Dermis blood vessel endothelial cell (primary cell): ENCODE data around the gene MPG. TPM values are rescaled to one million over a fixed set of nuclear protein-coding genes. Genes with fewer than 3 reads are reported as not detected.

Experiments
- DNase-seq: peaks from one replicate; pipeline ENCODE4 v3.0.0; 2010
- total RNA-seq: library from RNA; depleted of rRNA; stranded (reverse); fragments of >200 nt; gene quantifications from 2 replicates; pipeline ENCODE4 v1.2.3, GENCODE V29; 2014

MPG gene
- total RNA-seq, 1 donor from 2014 or later, result 199 TPM

DNA sequence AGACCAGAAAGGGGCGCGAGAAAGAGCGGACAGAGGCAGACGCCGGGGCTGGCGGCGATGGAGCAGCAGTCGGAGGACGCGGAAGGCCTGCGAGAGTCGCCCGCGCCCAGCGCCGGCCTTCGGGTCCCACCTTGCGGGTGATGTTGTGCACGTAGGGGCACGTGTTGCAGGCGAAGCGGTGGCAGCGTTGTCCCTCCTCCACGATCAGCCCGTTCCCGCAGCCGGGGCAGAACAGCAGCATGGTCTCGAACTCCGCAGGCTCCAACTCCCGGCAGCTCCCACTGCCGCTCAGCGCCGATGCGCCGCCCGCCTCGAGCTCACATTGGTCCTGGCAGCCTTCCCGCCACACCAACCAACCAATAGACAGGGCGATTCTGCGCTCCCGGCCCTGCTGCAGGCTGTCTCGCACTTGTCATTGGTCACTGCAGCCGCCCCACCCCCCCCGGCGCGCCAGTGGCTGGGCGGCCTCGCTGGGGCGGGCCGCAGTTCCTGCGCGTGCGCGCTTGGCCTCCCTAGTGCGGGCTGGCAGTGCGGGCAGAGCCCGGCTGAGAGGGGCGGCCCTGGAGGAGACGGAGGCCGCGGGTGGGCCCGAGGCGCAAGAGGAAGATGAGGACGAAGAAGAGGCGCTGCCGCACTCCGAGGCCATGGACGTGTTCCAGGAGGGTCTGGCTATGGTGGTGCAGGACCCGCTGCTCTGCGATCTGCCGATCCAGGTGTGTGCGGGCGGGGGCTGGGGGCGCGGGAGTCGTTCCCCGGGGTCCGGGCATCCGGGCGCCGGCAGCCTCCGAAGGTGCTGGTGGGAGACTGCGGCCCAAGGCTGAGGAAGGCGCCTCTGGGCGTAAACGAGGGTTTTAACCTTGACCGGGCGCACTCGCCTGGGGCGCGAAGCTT lies 24.4 kb upstream of the MPG start, which contains the start of the genes POLR3K and SNRNP25:
POLR3K (minus strand) TSS at position 263 of the 891 bp plus-strand sequence; CDS start at position 241, 22 bp downstream.
SNRNP25 (plus strand) TSS at position 483 of the 891 bp plus-strand sequence; CDS start at position 672, 189 bp downstream.
- peak; percentile 98 for DNase-seq

GRCh38 chr16:54237-54581 lies 23.8 kb upstream of the MPG start:
- no peak for DNase-seq

DNA sequence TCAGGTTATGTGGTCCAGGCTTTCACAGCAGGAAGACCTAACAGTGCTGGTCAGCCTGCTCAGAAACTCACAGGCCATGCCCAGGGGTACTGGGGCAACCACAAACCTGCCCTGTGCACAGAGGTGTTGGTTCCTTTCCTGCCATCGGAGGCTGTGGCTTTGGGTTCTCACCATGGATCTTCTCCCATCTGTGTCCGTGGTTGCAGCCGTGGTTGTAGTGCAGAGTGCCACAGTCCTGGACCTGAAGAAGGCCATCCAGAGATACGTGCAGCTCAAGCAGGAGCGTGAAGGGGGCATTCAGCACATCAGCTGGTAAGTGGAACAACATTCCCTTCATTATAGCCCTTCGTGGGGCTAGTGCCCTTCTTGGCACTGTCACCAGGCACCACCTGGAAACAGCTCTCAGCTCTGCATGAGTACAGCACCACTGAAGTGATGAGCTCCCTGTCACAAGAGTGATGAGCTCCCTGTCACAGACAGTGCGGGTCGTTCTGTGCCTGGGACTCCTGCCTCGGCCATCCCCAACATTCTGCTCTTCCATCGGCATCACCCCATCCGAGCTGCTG lies 22.4 kb upstream of the MPG start:
- no peak for DNase-seq

DNA sequence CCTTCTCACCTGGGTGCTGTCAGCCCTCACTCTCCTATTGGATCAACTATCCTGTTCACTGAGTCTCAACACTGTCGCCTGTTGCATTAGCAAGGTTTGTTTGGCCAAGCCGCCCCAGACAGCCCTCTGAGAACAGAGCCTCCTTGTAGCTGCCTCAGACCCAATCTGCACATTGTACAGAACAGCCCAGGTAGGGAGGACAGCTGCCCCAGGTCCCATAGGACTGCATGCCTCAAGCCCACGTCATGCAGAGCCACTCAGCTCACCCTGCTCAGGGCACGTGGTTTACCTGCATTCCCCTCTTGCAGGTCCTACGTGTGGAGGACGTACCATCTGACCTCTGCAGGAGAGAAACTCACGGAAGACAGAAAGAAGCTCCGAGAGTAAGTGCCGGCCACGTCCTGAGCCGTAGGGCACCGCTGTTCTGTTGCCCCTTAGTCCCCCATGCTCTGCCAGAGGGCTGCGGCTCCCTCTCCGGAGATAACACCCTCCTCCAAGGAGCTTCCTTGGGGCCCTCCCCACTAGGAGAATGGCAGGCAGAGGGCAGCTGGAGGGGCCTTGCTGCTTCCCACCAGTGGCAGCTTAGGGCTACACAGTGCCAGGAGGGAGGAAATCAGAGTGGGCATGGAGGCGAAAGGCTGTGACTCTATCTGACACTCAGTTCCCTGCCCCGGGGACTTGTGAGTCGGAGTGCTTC lies 21.6 kb upstream of the MPG start:
- no peak for DNase-seq

DNA sequence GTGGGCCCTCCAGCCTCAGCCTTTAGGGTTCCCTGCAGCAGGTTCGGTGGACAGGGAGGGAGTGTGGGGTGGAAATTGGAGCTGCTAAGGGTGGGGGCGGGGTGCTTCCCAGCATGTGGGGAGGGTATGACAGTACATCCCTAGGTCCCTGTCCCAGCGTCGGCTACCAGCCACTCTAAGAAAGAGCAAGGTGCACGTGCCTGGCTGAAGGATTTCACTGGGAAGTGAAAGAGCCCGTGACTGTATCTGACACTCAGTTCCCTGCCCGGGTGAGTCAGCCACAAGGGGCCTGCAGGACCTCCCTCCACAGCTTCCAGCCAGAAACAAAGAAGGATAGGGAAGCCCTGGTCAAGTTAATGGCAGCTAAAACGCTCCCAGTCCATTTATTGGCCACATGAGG lies 20.3 kb upstream of the MPG start:
- DNase-seq, result peak; percentile 25

DNA sequence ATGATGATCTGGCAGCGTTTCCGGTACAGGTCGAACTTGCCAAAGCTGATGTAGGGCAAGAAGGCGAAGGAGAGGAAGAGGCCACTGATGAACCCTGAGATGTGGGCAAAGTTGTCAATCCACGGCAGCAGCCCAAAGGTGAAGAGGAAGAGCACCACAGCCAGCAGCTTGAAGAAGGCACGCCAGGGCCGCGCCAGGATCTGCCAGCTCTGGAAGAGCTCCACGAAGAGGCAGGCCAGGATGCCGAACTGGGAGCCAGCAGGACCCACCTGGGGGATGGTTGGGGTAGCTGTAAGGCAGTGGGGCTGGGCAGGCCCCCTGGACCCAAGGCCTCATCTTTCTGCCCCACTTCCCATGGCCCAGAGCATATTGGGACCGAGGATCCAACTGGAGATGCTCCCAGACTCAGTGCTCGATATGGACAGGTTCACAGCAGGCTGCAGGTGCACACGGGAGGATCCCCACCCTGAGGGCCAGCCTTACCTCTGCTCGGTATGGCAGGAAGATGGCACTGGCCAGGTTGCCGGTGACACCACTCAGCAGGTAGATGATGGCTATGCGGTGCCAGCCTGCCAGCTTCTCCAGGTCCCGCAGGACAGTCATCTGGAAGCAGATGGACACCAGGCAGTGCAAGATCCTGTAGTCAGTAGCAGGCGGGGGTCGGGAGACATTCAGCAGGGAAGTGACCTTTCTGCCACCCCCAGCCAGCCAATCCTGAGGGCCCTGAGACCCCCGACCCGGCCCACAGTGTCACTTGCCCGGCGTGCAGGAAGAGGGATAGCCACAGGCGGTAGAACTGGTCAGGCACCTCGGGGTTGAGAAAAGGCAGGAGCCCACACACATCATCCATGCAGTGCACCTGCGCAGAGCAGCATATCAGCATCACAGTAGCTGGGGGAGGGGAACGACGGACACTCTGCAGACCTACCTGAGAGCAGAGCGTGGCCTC lies 19.3 kb upstream of the MPG start:
- DNase-seq, result no peak

GRCh38 chr16:59440-60059 lies 18.5 kb upstream of the MPG start:
- DNase-seq, result no peak

DNA sequence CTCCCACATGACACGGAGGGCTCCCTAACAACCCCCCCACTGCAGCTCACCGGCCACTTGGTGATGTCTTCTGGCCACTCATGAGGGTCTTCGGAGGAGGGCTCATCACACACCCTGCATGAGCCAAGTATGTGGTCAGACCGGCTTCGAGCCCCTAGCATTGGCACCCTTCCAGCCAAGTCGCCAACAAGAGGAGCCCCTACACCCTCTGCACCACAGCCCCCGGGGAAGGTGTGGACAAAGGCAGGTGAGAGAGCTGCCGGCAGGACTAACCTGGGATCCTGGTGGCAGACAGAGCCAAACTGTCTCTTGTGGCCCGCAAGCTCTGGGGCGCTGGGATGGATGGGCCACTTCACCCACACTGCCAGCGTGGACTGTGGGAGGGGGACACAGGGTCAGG lies 17.9 kb upstream of the MPG start:
- DNase-seq, result no peak

GRCh38 chr16:60929-61878 lies 16.8 kb upstream of the MPG start:
- DNase-seq, result no peak

DNA sequence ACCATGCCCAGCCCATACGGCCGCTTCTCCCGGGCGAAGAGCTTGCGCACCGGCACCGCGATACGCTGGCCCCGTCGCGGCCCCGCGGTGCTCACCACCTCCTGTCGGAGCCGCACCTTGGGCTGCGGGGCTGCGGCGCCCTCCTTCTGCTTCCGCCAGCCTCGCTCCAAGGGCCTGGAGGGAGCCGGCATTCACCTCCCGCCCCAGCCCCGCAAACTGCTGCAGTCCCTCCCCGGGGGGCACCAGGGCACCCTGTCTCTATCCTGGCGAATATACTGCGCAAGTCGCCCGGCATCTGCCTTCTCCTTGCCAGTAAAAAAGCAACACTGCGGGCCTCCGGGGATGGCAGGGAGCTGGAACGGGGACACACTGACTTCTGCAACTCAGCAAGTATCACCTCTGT lies 16.1 kb upstream of the MPG start:
- no peak for DNase-seq

GRCh38 chr16:62283-62967 lies 15.6 kb upstream of the MPG start:
- no peak for DNase-seq

GRCh38 chr16:62968-63391 lies 15.0 kb upstream of the MPG start:
- DNase-seq, result no peak

DNA sequence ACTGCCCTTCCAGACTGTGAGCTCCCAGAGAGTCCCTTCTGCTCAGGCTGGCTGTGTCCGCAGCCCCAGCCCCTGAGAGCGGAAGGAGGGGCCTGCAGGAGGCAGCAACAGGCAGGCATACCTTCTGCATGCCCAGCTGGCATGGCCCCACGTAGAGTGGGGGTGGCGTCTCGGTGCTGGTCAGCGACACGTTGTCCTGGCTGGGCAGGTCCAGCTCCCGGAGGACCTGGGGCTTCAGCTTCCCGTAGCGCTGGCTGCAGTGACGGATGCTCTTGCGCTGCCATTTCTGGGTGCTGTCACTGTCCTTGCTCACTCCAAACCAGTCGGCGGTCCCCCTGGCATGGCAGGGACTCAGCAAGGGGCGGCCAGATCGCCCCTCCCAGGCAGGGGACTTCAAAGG lies 14.6 kb upstream of the MPG start:
- no peak for DNase-seq

DNA sequence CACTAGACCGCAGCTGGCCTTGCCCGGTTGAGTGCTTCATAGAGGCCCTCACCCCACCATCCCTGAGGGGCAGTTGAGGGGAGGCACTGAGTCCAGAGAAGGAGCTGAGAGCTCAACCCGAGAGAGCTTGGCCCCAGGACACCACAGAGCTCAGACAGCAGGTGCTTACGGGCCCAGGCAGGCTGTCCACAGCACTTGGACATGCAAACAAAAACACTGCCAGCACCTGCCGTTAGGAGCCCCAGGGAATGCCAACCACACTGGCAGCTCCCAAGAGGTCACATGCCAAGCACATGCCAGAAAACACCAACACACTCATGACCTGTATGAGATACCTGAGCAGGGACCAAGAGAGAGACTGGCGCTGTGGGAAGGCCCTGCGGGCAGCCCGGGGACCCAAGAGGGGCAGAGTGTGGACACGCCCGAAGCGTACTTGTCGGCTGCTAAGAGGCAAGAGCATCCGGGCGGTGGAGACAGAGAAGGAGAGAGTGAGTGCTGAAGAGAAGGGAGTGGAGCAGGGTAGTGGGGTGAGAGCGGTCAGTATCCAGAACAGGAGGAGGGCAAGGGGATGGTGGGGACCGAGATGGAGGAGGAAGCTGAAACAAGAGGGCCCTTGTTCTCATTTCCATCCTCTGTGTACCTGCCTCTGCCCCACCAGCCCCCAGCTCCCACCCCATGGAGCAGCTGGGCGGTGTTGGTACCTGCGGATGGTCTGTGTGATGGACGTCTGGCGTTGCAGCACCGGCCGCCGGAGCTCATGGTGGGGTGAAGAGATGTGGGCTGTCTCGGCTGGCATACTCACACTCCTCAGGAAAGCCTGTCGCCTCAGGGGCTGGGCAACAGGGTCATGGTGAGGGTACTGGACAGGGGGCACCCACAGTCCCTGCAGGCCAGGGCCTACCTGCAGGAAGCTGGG lies 13.8 kb upstream of the MPG start:
- no peak for DNase-seq

DNA sequence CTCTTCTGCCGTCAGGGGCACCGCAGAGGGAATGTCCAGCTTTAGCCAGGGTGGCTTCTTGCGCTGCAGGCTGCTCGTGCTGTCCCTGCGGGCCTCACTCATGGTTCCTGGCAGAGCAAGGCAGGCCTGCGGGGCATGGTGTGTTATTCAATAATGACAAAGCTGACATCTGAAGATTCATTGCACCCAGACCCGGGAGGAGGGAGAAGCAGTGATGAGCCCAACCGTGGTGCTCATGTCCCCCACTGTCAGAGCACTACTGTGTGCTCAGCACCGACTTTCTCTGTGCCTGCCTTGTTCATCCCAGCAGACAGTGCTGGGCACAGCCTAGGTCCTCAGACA lies 13.1 kb upstream of the MPG start:
- no peak for DNase-seq

GRCh38 chr16:65745-66144 lies 12.3 kb upstream of the MPG start:
- peak; percentile 87 for DNase-seq

DNA sequence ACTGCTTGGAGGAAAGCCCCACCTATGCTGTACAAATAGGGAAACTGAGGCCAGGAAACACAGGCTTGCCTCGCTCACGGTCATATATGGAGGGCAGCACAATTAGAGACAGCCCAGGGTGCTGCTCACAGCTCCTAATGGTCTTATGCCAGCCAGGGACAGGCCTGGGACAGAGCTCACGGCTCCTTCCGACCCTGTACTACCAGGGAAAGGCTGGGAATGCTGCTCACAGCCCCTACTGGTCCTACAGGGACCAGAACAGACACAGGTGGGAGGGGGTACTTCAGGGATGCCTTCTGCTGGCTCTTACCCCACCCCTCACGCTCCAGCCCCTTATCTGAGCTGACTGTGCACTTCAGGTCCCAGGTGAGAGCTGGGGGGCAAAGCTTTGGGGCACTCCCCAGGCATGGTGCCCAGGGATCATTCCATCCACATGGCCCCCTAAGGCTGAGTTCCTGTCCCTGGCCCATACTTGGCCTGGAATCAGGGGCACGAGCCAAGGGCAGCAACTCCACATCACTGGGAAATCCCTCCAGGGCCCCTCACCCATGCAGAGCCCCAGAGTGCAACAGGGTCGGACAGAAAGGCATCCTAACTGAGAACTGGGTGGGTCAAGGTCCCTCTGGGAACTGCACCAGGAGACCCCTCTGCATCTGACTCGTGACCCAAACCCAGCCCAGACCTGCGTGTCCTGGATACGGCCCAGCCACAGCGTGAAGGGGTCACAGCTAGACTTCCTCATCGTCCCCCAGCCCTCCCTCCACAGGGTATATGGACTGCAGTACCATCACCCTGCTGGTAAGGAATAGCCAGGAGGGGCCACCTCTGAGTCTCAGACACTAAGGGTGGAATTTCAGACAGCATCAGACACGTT lies 11.5 kb upstream of the MPG start:
- no peak for DNase-seq

DNA sequence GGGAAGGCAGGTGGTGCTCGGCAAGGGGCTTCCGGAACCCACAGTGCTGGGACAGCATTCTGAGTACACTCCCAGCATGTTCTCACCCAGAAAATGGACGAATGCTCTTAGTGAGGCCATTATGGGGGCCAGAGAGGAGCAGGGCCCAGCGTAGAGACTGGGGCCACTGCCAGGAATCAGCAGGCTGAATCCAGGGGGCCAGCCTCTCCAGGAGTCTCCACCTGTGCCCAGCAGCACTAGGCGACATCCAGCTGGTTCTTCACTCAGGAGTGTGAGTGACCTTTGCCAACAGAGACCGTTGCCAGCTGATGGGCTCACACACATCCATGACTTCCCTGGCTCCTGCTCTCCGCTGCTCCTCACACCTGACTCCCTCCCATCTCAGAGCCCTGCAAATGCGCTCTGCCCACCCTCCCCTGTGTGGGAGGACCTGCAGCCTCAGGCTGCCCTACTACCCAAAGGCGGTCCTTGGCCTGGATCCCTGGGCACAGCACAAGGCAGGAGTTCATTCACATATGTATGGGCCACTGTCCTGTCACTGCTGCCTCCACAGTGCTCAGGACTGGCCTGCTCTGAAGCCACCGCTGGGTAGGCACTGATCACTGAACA lies 10.7 kb upstream of the MPG start:
- DNase-seq, result no peak
